ENCODE data around the gene PLGRKT. TPM values are rescaled to one million over a fixed set of nuclear protein-coding genes. Genes with fewer than 3 reads are reported as not detected.
"Not testable (repeated sequence)": the region's sequence is repeated elsewhere in the genome, so short reads cannot be mapped to it uniquely, and the experiment has no call there.

PLGRKT gene
- total RNA-seq, 2 donors from 2014 or later: 55.9 to 56.2 TPM

GRCh38 chr9:5402217-5402616 lies 35.5 kb downstream of the PLGRKT start:
- H3K36me3 ChIP-seq: no peaks in the 10 kb centered on the region
- H3K27me3 ChIP-seq: no peaks in the 10 kb centered on the region
- no peaks in the 10 kb centered on the region for H3K4me1 ChIP-seq
- H3K9me3 ChIP-seq: no peaks in the 10 kb centered on the region
- DNase-seq: no peak
- intact Hi-C loops (cut with DNase I): no loop called here
- H3K9ac ChIP-seq (ENCODE audit: low read depth in 2 of 2, low read length in 2 of 2): no peak overlapping the region
- H3K27ac ChIP-seq: no peak overlapping the region
- H3K4me3 ChIP-seq: no peak overlapping the region
- no peak for TF ChIP-seq CTCF (IDR thresholded peaks at IDR 0.05)

- H3K9me3 ChIP-seq; H3K27me3 ChIP-seq; H3K4me1 ChIP-seq; intact Hi-C loops (cut with DNase I); H3K27ac ChIP-seq; H3K36me3 ChIP-seq; H3K9ac ChIP-seq (ENCODE audit: low read depth in 2 of 2, low read length in 2 of 2); H3K4me3 ChIP-seq; DNase-seq: not testable (repeated sequence)
Measured at GRCh38 chr9:5397547-5397946, 40.2 kb downstream of the PLGRKT start.

GRCh38 chr9:5395428-5395827 lies 42.3 kb downstream of the PLGRKT start:
- no peak for TF ChIP-seq CTCF (IDR thresholded peaks at IDR 0.05)
- H3K9me3 ChIP-seq: no peaks in the 10 kb centered on the region
- no peak overlapping the region for H3K9ac ChIP-seq (ENCODE audit: low read depth in 2 of 2, low read length in 2 of 2)
- no peak overlapping the region for H3K4me3 ChIP-seq
- DNase-seq: no peak
- H3K4me1 ChIP-seq: no peaks in the 10 kb centered on the region
- H3K27ac ChIP-seq: no peak overlapping the region
- H3K27me3 ChIP-seq: no peaks in the 10 kb centered on the region
- H3K36me3 ChIP-seq: no peaks in the 10 kb centered on the region
- intact Hi-C loops (cut with DNase I): no loop called here

GRCh38 chr9:5393976-5394375 lies 43.7 kb downstream of the PLGRKT start:
- DNase-seq; H3K27me3 ChIP-seq; H3K9ac ChIP-seq (ENCODE audit: low read depth in 2 of 2, low read length in 2 of 2); H3K9me3 ChIP-seq; H3K36me3 ChIP-seq; H3K4me1 ChIP-seq; intact Hi-C loops (cut with DNase I); H3K4me3 ChIP-seq; H3K27ac ChIP-seq: not testable (repeated sequence)

GRCh38 chr9:5393497-5393896 lies 44.2 kb downstream of the PLGRKT start:
- no peaks in the 10 kb centered on the region for H3K27me3 ChIP-seq
- H3K27ac ChIP-seq: no peak overlapping the region
- no peaks in the 10 kb centered on the region for H3K36me3 ChIP-seq
- no peak for DNase-seq
- no peak overlapping the region for H3K9ac ChIP-seq (ENCODE audit: low read depth in 2 of 2, low read length in 2 of 2)
- H3K4me1 ChIP-seq: no peaks in the 10 kb centered on the region
- H3K9me3 ChIP-seq: no peaks in the 10 kb centered on the region
- intact Hi-C loops (cut with DNase I): no loop called here
- TF ChIP-seq CTCF (IDR thresholded peaks at IDR 0.05): no peak
- H3K4me3 ChIP-seq: no peak overlapping the region

- TF ChIP-seq CTCF (IDR thresholded peaks at IDR 0.05): no peak
- Histone ChIP-seq H3K27me3 (no peaks in the 10 kb centered on the region), H3K9me3 (no peaks in the 10 kb centered on the region), H3K4me1 (no peaks in the 10 kb centered on the region), H3K36me3 (no peaks in the 10 kb centered on the region), H3K27ac (no peak overlapping the region), H3K9ac (ENCODE audit: low read depth in 2 of 2, low read length in 2 of 2) (no peak overlapping the region), H3K4me3 (no peak overlapping the region)
- no peak for DNase-seq
- intact Hi-C loops (cut with DNase I): no loop called here
Measured at GRCh38 chr9:5392285-5392684, 45.4 kb downstream of the PLGRKT start.

Measured in colonic mucosa (tissue), 4 donors.